Mesothelial cell of epicardium (in vitro differentiated cells): ENCODE results near the gene CREB3L4. TPM values are rescaled to one million over a fixed set of nuclear protein-coding genes. Genes with fewer than 3 reads are reported as not detected.

Source experiments
- DNase-seq, 2 experiments: peaks; one replicate each; pipeline ENCODE4 v3.0.0; 2021; ENCODE audit warnings: low spot score in 2 of 2; ENCODE audit not compliant: unreplicated experiment in 2 of 2
- H3K27ac Mint-ChIP-seq: 2 replicates; pipeline ENCODE4 v1.8.0; 2021; ENCODE audit warnings: mixed read lengths
- H3K27me3 Mint-ChIP-seq: 2 replicates; pipeline ENCODE4 v1.8.0; 2021; ENCODE audit warnings: low read depth, mixed read lengths
- H3K36me3 Mint-ChIP-seq: 2 replicates; pipeline ENCODE4 v1.8.0; 2021; ENCODE audit warnings: mixed read lengths
- H3K4me1 Mint-ChIP-seq: 2 replicates; pipeline ENCODE4 v1.8.0; 2021; ENCODE audit warnings: mixed read lengths
- H3K4me3 Mint-ChIP-seq: 2 replicates; pipeline ENCODE4 v1.8.0; 2021; ENCODE audit warnings: mild to moderate bottlenecking, moderate library complexity, mixed read lengths
- H3K9me3 Mint-ChIP-seq: 2 replicates; pipeline ENCODE4 v1.8.0; 2021; ENCODE audit warnings: mixed read lengths
- total RNA-seq: library from RNA; stranded (reverse); gene quantifications from 3 replicates; pipeline ENCODE4 v1.2.1, GENCODE V29; 2021
- TF ChIP-seq, protein P1 (sequence below): fragments of 200-600 bp; sonication (generic); IDR thresholded peaks from one replicate; pipeline ENCODE4 v1.5.0; 2021; ENCODE audit warnings: antibody characterized with exemption; ENCODE audit not compliant: unreplicated experiment

Gene CREB3L4
- total RNA-seq, 1 donor from 2014 or later: 31.1 TPM

DNA sequence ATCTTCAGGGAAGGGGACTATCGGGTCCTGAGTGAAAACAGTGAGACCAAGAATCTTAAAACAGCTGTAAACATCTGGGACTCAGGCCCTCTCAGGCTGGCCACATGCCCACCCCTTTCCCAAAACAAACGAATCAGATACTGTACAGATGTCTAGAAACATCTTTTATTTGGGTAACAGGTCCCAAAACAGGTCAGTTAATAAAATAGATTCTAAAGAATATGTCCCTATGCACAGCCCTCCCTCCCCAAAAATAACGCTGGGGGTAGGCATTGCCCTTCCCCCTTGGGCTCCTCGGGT lies 8.8 kb upstream of the CREB3L4 start:
- Mint-ChIP-seq H3K27me3 (no peaks in the 10 kb centered on the region), H3K4me3 (peak overlapping the region; percentile 94), H3K36me3 (peaks cover 6% of the 10 kb centered on the region), H3K4me1 (peaks cover 40% of the 10 kb centered on the region), H3K27ac (peak overlapping the region; percentile 98), H3K9me3 (no peaks in the 10 kb centered on the region)
- DNase-seq: no peak
- TF ChIP-seq, protein P1, sequence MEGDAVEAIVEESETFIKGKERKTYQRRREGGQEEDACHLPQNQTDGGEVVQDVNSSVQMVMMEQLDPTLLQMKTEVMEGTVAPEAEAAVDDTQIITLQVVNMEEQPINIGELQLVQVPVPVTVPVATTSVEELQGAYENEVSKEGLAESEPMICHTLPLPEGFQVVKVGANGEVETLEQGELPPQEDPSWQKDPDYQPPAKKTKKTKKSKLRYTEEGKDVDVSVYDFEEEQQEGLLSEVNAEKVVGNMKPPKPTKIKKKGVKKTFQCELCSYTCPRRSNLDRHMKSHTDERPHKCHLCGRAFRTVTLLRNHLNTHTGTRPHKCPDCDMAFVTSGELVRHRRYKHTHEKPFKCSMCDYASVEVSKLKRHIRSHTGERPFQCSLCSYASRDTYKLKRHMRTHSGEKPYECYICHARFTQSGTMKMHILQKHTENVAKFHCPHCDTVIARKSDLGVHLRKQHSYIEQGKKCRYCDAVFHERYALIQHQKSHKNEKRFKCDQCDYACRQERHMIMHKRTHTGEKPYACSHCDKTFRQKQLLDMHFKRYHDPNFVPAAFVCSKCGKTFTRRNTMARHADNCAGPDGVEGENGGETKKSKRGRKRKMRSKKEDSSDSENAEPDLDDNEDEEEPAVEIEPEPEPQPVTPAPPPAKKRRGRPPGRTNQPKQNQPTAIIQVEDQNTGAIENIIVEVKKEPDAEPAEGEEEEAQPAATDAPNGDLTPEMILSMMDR: no peak

DNA sequence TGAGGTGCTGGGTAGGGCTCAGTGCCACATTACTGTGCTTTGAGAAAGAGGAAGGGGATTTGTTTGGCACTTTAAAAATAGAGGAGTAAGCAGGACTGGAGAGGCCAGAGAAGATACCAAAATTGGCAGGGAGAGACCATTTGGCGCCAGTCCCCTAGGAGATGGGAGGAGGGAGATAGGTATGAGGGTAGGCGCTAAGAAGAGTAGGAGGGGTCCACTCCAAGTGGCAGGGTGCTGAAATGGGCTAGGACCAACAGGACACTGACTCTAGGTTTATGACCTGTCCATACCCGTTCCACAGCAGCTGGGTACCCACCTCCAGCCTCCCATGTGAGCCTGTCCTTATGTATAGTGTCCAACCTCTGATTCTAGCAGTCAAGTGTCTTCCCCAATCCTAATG lies 8.2 kb upstream of the CREB3L4 start:
- no peak overlapping the region for H3K4me3 Mint-ChIP-seq

DNA sequence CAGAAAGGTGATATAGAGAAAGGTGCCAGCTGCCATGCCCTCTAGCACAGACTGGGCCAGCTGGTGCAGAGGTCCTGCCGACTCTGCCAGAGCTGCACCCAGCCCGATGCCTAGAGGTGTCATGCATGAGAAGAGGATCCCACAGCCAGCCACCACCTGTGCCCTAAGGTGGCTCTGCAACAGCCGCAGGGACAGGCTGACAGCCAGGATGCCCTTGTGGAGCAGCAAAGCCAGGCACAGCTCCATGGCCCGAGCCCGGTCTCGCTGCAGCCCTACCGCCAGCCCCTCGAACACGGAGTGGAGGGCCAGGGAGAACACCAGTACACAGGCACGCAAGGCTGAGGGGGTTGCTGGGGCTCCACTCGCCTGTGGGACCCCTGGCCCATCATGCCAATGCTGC lies 7.5 kb upstream of the CREB3L4 start:
- no peak for DNase-seq
- Mint-ChIP-seq H3K27me3 (no peaks in the 10 kb centered on the region), H3K36me3 (peaks cover 6% of the 10 kb centered on the region), H3K4me3 (no peak overlapping the region), H3K27ac (no peak overlapping the region), H3K4me1 (peaks cover 44% of the 10 kb centered on the region), H3K9me3 (no peaks in the 10 kb centered on the region)
- TF ChIP-seq, protein P1: no peak

More for the DNA sequence above, 8.2 kb upstream of the CREB3L4 start:
- Mint-ChIP-seq H3K27ac (peak overlapping the region; percentile 98), H3K9me3 (no peaks in the 10 kb centered on the region), H3K36me3 (peaks cover 6% of the 10 kb centered on the region), H3K27me3 (no peaks in the 10 kb centered on the region), H3K4me1 (peaks cover 44% of the 10 kb centered on the region)
- TF ChIP-seq, protein P1: no peak
- DNase-seq: no peak

DNA sequence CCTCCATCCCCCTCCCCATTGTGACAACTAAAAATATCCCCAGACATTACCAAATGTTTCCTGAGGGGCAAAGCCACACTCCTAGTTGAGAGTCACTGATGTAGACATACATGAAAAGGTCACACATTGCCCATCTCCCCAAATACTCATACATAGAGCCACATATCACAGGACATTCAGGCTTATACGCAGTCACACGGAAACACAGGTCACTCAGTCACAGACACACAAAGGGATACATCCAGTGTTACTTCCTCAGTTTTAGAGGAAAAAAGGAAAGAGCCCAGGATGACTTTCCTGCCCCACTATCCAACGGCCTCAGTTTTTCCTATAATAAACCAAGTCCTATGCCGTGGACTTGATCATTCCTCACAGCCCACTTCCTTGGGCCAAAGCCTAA lies 6.3 kb upstream of the CREB3L4 start:
- Mint-ChIP-seq H3K4me1 (peaks cover 52% of the 10 kb centered on the region), H3K9me3 (no peaks in the 10 kb centered on the region), H3K27me3 (no peaks in the 10 kb centered on the region), H3K36me3 (peaks cover 6% of the 10 kb centered on the region), H3K4me3 (peak overlapping the region; percentile 89), H3K27ac (peak overlapping the region; percentile 98)
- TF ChIP-seq, protein P1: no peak
- DNase-seq: no peak

DNA sequence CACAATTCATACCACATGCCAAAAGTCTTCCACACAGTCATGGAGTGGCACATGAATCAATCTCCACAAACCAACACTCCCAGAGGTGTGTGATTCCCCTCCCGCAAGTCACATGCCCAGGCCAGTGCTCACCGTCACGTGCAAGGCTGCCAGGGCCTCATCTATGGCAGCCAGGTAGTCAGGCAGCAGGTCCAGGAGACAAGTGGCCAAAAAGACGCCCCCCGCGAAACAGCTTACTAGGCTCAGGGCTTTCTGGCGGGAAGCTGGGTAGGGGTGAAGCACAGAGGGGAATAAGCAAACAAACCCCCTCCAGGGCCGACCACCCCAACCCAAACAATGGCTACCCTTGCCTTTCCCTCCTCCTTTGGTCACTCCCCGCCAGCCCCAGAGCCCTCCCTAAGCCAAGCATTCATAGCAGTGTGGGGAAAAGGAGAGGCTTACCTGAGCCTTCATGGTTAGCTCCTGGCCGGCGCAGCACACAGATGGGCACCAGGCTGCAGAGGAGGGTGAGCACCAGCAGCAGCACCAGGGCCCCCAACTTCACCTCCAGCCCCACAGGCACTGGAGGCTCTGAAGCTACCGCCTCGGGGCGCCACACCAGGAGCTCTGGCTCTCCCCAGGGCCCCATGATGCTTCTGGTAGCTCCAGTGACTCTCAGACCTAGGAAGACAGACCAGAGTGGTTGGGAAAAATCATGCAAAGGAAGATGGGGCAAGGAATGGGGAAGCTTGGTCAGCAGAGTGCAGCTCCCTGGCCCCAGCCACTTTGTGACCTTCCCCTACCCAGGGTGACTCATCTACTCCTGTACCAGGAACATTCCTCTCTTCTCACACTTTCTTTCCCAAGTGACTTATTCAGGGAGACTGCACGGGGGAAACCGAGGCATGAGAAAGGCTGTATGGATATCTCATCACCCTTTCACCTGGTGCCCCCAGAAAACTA lies 5.3 kb upstream of the CREB3L4 start:
- H3K9me3 Mint-ChIP-seq: no peaks in the 10 kb centered on the region
- H3K27me3 Mint-ChIP-seq: no peaks in the 10 kb centered on the region
- no peak for DNase-seq
- H3K36me3 Mint-ChIP-seq: peaks cover 6% of the 10 kb centered on the region
- peaks cover 50% of the 10 kb centered on the region for H3K4me1 Mint-ChIP-seq
- TF ChIP-seq, protein P1: no peak
- peak overlapping the region; percentile 98 for H3K27ac Mint-ChIP-seq
- peak overlapping the region; percentile 89 for H3K4me3 Mint-ChIP-seq
